NCI-H748 (cell line): ENCODE results near the gene OPCML.

ENCODE experiments used
- DNase-seq: peaks from one replicate; lab custom pipeline; 2025; ENCODE audit not compliant: unreplicated experiment; lab: John Stamatoyannopoulos, UW

OPCML gene

GRCh38 chr11:133531971-133532651 is at the start of gene OPCML:
Gene OPCML (minus strand): TSS chr11:133532501.
- DNase-seq: peak; percentile 58

- no peak for DNase-seq
These were observed 48.8 kb upstream of the OPCML start for GRCh38 chr11:133581091-133581490.

- DNase-seq: no peak
These were observed 47.1 kb upstream of the OPCML start for GRCh38 chr11:133579165-133580031.

- DNase-seq: no peak
These were observed 45.1 kb upstream of the OPCML start for GRCh38 chr11:133577403-133577802.

GRCh38 chr11:133576351-133576750 is 44.0 kb upstream of the OPCML start:
- no peak for DNase-seq

GRCh38 chr11:133573081-133573480 is 40.8 kb upstream of the OPCML start:
- no peak for DNase-seq

GRCh38 chr11:133570376-133570775 is 38.1 kb upstream of the OPCML start:
- DNase-seq: no peak

GRCh38 chr11:133563505-133564025 is 31.3 kb upstream of the OPCML start:
- DNase-seq: no peak

GRCh38 chr11:133560472-133560855 is 28.2 kb upstream of the OPCML start:
- no peak for DNase-seq

- DNase-seq: no peak
These were observed 27.7 kb upstream of the OPCML start for GRCh38 chr11:133559833-133560471.

GRCh38 chr11:133559382-133559781 is 27.1 kb upstream of the OPCML start:
- DNase-seq: peak; percentile 75

- no peak for DNase-seq
These were observed 22.7 kb upstream of the OPCML start for GRCh38 chr11:133555034-133555433.

- no peak for DNase-seq
These were observed 21.8 kb upstream of the OPCML start for GRCh38 chr11:133553885-133554740.

- no peak for DNase-seq
These were observed 20.6 kb upstream of the OPCML start for GRCh38 chr11:133552938-133553337.

GRCh38 chr11:133551064-133551463 is 18.8 kb upstream of the OPCML start:
- no peak for DNase-seq

GRCh38 chr11:133549826-133550225 is 17.5 kb upstream of the OPCML start:
- no peak for DNase-seq

- DNase-seq: no peak
These were observed 16.3 kb upstream of the OPCML start for GRCh38 chr11:133548641-133549040.

GRCh38 chr11:133547808-133548494 is 15.7 kb upstream of the OPCML start:
- no peak for DNase-seq

- no peak for DNase-seq
These were observed 13.0 kb upstream of the OPCML start for GRCh38 chr11:133545199-133545803.

- DNase-seq: no peak
These were observed 9.4 kb upstream of the OPCML start for GRCh38 chr11:133541720-133542095.
